NCI-H146 treated with DMSO at 0.1 percent for 48 hours (cell line): Measurements from ENCODE around the gene HELQ.

ENCODE experiments used
- DNase-seq: peaks from one replicate; lab custom pipeline; 2025; ENCODE audit not compliant: unreplicated experiment; lab: John Stamatoyannopoulos, UW

HELQ gene

GRCh38 chr4:83378419-83378818 lies 77.2 kb downstream of the HELQ start:
- DNase-seq = no peak

GRCh38 chr4:83372931-83373330 lies 82.7 kb downstream of the HELQ start:
- DNase-seq = no peak

GRCh38 chr4:83371936-83372335 lies 83.7 kb downstream of the HELQ start:
- DNase-seq = no peak

- DNase-seq = no peak
Measured at GRCh38 chr4:83371235-83371634, 84.4 kb downstream of the HELQ start.

GRCh38 chr4:83370640-83370906 lies 85.0 kb downstream of the HELQ start:
- DNase-seq = no peak

GRCh38 chr4:83369831-83370639 lies 85.6 kb downstream of the HELQ start:
- DNase-seq = no peak

GRCh38 chr4:83364312-83364711 lies 91.3 kb downstream of the HELQ start:
- DNase-seq = no peak

GRCh38 chr4:83362492-83363329 lies 92.9 kb downstream of the HELQ start:
- peak; percentile 8 for DNase-seq

GRCh38 chr4:83361416-83362103 lies 94.1 kb downstream of the HELQ start:
- no peak for DNase-seq

GRCh38 chr4:83360018-83360417 lies 95.6 kb downstream of the HELQ start:
- no peak for DNase-seq

GRCh38 chr4:83358410-83358809 lies 97.2 kb downstream of the HELQ start:
- no peak for DNase-seq
